GM18519 (cell line): ENCODE results near the gene FNDC3B.
A peak's percentile ranks its signal among the peaks of the same experiment; 100 is the strongest.

Experiments used
- ATAC-seq: cut with Tn5 transposase; IDR thresholded peaks from one replicate; pipeline ENCODE4 v1.9.1; 2021; ENCODE audit warnings: mild to moderate bottlenecking, moderate library complexity; ENCODE audit not compliant: unreplicated experiment, low FRiP score

The FNDC3B gene

GRCh38 chr3:172071780-172072330, 32.5 kb downstream of the FNDC3B start:
- ATAC-seq, result no peak

- ATAC-seq, result no peak
These were observed 33.2 kb downstream of the FNDC3B start for GRCh38 chr3:172072543-172072942.

- ATAC-seq, result no peak
These were observed 34.0 kb downstream of the FNDC3B start for GRCh38 chr3:172073262-172073915.

- no peak for ATAC-seq
These were observed 34.7 kb downstream of the FNDC3B start for GRCh38 chr3:172074032-172074431.

GRCh38 chr3:172074586-172074985, 35.2 kb downstream of the FNDC3B start:
- ATAC-seq, result no peak

GRCh38 chr3:172076212-172076611, 36.8 kb downstream of the FNDC3B start:
- no peak for ATAC-seq

GRCh38 chr3:172077197-172077757, 37.9 kb downstream of the FNDC3B start:
- no peak for ATAC-seq

GRCh38 chr3:172078244-172078643, 38.9 kb downstream of the FNDC3B start:
- no peak for ATAC-seq

- no peak for ATAC-seq
These were observed 39.3 kb downstream of the FNDC3B start for GRCh38 chr3:172078721-172079120.

- no peak for ATAC-seq
These were observed 40.1 kb downstream of the FNDC3B start for GRCh38 chr3:172079326-172079976.

GRCh38 chr3:172080503-172080902, 41.1 kb downstream of the FNDC3B start:
- ATAC-seq, result no peak

- ATAC-seq, result no peak
These were observed 42.9 kb downstream of the FNDC3B start for GRCh38 chr3:172082269-172082668.

GRCh38 chr3:172082820-172083513, 43.6 kb downstream of the FNDC3B start:
- ATAC-seq, result no peak

GRCh38 chr3:172083995-172084409, 44.6 kb downstream of the FNDC3B start:
- ATAC-seq, result no peak

- ATAC-seq, result no peak
These were observed 45.6 kb downstream of the FNDC3B start for GRCh38 chr3:172084871-172085556.

- no peak for ATAC-seq
These were observed 46.1 kb downstream of the FNDC3B start for GRCh38 chr3:172085557-172085895.

- no peak for ATAC-seq
These were observed 46.7 kb downstream of the FNDC3B start for GRCh38 chr3:172086071-172086470.

- ATAC-seq, result no peak
These were observed 47.8 kb downstream of the FNDC3B start for GRCh38 chr3:172087198-172087597.

GRCh38 chr3:172087602-172088580, 48.5 kb downstream of the FNDC3B start:
- ATAC-seq, result peak; percentile 84
